Gastroesophageal sphincter (tissue), 2 donors: Measurements from ENCODE around the gene CD47.

ENCODE experiments used
- POLR2A ChIP-seq, 2 donors: fragments of 450-650 bp; IDR thresholded peaks; one replicate each; pipeline ENCODE4 v1.6.1; 2017; ENCODE audit warnings: antibody characterized with exemption in 2 of 2, mild to moderate bottlenecking in 2 of 2, moderate library complexity in 1 of 2
- POLR2AphosphoS5 ChIP-seq: sonication (generic); formaldehyde crosslinking; IDR thresholded peaks from one replicate; pipeline ENCODE4 v1.6.1; 2017; ENCODE audit warnings: antibody characterized with exemption

DNA sequence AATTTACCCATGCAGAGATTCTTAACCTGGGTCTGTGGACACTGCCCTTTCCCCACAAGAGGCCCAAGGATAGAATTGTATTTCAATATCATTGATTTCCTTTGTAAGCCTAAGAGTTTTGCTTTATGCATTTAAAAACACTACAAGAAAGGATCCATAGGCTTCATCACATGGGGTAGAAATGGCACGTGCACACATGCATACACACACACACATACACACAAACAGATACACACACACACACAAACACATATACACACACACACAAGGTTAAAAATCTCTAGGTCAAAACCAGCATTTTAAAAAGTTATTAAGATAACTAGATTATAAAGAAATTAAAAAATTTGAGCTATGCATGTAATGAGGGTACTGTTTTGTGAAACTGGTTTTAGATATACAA is 35.5 kb upstream of the CD47 start:
- no peak for TF ChIP-seq POLR2A (IDR thresholded peaks at IDR 0.05)
- TF ChIP-seq POLR2AphosphoS5, result no peak
